Small intestine (tissue), 7 donors: ENCODE results near the gene DQX1. TPM values are rescaled to one million over a fixed set of nuclear protein-coding genes. Genes with fewer than 3 reads are reported as not detected.
A peak's percentile ranks its signal among the peaks of the same experiment; 100 is the strongest.

Experiments
- DNase-seq, 2 donors: peaks; one replicate each; pipeline versions ENCODE4 v3.0.0 to v3.0.0-alpha.2; 2013
- FAIRE-seq: peaks from 2 replicates; lab custom pipeline; 2012; peaks lifted over from hg19 to GRCh38; lab: Jason Lieb, UNC
- H3K27ac ChIP-seq, 3 donors: one replicate each; pipeline ENCODE4 v1.5.1; 2013; ENCODE audit warnings: low read length in 2 of 3, mild to moderate bottlenecking in 2 of 3, control low read depth in 1 of 3, inconsistent platforms in 1 of 3, low read depth in 1 of 3, moderate library complexity in 1 of 3
- H3K27me3 ChIP-seq, 3 donors: one replicate each; pipeline ENCODE4 v1.6.1; 2013; ENCODE audit warnings: low read length in 3 of 3, inconsistent platforms in 1 of 3; ENCODE audit not compliant: control insufficient read depth in 3 of 3, insufficient read depth in 3 of 3
- H3K36me3 ChIP-seq, 3 donors: one replicate each; pipeline ENCODE4 v1.6.1; 2013; ENCODE audit warnings: low read length in 3 of 3, inconsistent platforms in 1 of 3, low read depth in 1 of 3, mild to moderate bottlenecking in 1 of 3, moderate library complexity in 1 of 3; ENCODE audit not compliant: control insufficient read depth in 3 of 3, insufficient read depth in 2 of 3
- H3K4me1 ChIP-seq, 3 donors: one replicate each; pipeline ENCODE4 v1.6.1; 2013; ENCODE audit warnings: low read length in 2 of 3, inconsistent platforms in 1 of 3, low read depth in 1 of 3, mild to moderate bottlenecking in 1 of 3, moderate library complexity in 1 of 3; ENCODE audit not compliant: control insufficient read depth in 3 of 3, insufficient read depth in 2 of 3
- H3K4me3 ChIP-seq, 3 donors: one replicate each; pipeline ENCODE4 v1.5.1; 2013; ENCODE audit warnings: low read length in 3 of 3, control low read depth in 1 of 3, inconsistent platforms in 1 of 3, low read depth in 1 of 3, mild to moderate bottlenecking in 1 of 3, moderate library complexity in 1 of 3
- H3K9me3 ChIP-seq, 2 donors: one replicate each; pipeline ENCODE4 v1.6.1; 2013; ENCODE audit warnings: low read depth in 1 of 2, low read length in 1 of 2; ENCODE audit not compliant: control insufficient read depth in 2 of 2, insufficient read depth in 1 of 2
- WGBS, 3 donors: extraction: QIAGEN DNeasy Blood & Tissue Kit; methylation state at CpG; one replicate each; pipeline ENCODE4 v1.1.7; 2013; 5-methylcytosine and 5-hydroxymethylcytosine counted together
- polyA plus RNA-seq, 4 donors: library from polyadenylated mRNA; stranded (reverse) in 3 of 4; unstranded in 1 of 4; fragments of 200-250 nt in 3 of 4; fragments of 120-200 nt in 1 of 4; gene quantifications; one replicate each; pipeline versions ENCODE4 v1.2.1 to v1.2.3, GENCODE V29; 2013
- donor health status: healthy with polysubstance abuse.
- donor health status: control.
- donor health status: control.
- donor health status: Bipolar disorder and iron deficiency.
- donor health status: healthy.

The DQX1 gene
- polyA plus RNA-seq, 4 donors: 15.8 to 106 (median 39.6) TPM

DNA sequence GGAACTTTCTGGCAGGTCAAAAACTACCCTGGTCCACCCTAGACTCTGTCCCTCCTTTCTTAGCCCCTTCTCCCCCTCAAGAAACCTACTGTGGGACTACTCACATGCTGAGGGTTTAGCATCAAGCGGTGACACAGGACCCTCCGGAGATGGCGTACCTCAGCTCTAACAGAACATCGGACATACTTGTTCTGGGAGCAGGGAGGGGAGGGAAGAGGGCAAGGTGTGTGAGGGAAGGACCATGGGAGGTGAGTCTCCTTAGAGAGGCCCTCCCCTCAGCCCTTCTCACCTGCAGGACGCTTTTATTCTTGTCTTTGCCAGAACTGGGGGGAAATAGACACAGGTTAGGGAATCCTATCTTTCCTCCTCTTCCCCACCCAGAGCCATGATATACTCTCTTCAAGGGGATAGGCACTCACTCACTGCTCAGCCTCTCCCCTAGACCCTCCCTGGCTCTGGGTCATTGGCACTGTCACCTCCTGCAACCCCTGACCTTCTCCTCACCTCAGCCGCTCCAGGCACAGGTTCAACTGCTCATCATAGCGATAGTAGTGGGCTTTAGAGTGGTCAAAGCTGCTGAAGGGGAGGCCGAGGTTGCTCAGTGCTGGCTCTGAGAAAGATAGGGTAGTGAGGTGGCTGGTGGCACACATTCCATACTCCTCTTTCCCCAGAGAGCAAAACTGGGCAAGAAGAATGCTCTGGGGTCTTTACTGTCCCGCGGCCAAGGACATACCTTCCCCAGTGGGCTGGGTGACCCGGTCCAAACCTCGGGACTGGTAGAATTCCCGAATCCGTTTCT is 20.4 kb downstream of the DQX1 start:
- H3K27ac ChIP-seq: no peak overlapping the region
- peaks cover 0 to 40% (median 0%) of the 10 kb centered on the region in 3 donors for H3K27me3 ChIP-seq
- 80 to 92% (median 91%) methylated on average over 14 of the region's 14 CpGs for WGBS, 3 donors
- peaks cover 3 to 46% (median 9%) of the 10 kb centered on the region in 3 donors for H3K4me1 ChIP-seq
- H3K9me3 ChIP-seq: no peaks in the 10 kb centered on the region
- DNase-seq: no peak
- H3K4me3 ChIP-seq: peak overlapping the region in 1 of 3 donors; percentile 33
- peaks cover 0 to 22% (median 0%) of the 10 kb centered on the region in 3 donors for H3K36me3 ChIP-seq
- FAIRE-seq: no peak

DNA sequence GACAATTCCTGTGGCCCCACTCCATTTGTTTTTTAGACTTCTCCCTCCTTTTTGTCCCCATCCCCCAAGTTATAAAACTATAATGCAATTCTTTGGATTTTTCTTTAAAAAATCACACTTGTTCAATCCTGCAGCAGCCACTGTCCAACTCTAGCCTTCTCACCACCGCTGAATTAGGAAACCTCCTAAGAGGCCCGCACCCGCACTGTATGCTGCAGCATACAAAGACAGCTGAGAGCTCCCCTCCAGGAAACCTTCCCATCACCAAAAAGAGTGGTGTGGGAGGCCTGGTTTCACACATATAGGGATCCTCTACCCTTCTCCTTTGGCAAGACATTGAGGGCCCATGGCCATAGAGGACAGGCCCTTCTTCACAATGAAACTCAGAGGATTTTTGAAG is 21.4 kb downstream of the DQX1 start:
- peaks cover 0 to 37% (median 0%) of the 10 kb centered on the region in 3 donors for H3K27me3 ChIP-seq
- H3K36me3 ChIP-seq: peaks cover 0 to 27% (median 0%) of the 10 kb centered on the region in 3 donors
- H3K27ac ChIP-seq: peak overlapping the region in 1 of 3 donors; percentile 98
- WGBS, 3 donors: 94 to 97% (median 95%) methylated on average over 3 of the region's 3 CpGs
- no peaks in the 10 kb centered on the region for H3K9me3 ChIP-seq
- no peak for DNase-seq
- FAIRE-seq: no peak
- peak overlapping the region in 2 of 3 donors; percentile 82 to 85 for H3K4me3 ChIP-seq
- peaks cover 3 to 53% (median 9%) of the 10 kb centered on the region in 3 donors for H3K4me1 ChIP-seq

DNA sequence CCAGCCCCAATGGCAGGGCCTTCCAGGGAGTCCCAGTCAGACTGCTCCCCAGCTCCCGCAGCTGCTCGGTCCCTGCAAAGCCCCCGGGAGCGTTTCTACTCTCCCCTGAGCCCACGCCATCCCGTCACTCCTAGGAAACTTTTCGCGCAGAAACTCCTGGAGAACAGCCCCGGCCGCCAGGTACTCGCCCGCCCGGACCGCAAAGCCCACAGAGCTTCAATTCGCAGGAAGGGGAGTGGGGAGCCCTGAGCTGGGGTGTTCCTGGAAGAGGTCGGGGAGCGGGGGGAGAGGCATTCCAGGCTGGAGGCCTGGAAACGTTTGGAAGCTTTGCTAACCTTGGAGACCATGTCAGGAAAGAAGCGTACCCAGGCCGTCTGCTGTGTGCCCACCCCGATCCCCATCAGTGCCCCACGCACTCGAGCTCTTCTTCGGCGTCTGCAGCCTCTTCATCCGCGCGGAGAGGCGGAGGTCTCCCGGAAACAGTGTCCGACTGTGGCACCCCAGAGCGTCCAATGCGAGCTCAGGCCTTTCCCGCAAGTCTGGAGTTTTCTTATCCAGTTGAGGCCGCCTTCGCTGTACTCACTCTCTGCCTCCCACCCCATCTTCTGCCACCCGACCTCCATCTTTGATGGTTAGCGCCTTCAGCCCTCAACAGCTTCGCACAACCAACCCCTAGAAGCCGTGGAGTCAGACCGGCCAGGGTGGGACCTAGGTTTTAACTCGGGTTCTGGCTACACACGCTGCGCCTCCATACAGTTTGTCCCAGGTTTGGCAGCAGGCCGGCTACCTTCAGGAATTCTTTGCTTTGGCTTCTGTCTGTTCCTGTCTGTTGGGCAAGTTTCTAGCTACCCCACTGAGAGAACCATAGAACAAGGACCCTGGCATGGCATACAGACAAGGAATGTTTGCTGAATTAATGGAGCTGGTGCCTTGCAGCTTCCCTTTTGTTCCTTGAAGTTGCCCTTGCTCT is 22.2 kb downstream of the DQX1 start:
- peak overlapping the region; percentile 94 to 98 (median 97) for H3K27ac ChIP-seq
- DNase-seq (no peak), FAIRE-seq (no peak)
- peaks cover 3 to 55% (median 9%) of the 10 kb centered on the region in 3 donors for H3K4me1 ChIP-seq
- WGBS, 3 donors: 12 to 38% (median 26%) methylated on average over 43 to 45 of the region's 45 CpGs
- H3K27me3 ChIP-seq: peaks cover 0 to 39% (median 0%) of the 10 kb centered on the region in 3 donors
- no peaks in the 10 kb centered on the region for H3K9me3 ChIP-seq
- H3K4me3 ChIP-seq: peak overlapping the region; percentile 3 to 85 (median 82)
- peaks cover 0 to 27% (median 0%) of the 10 kb centered on the region in 3 donors for H3K36me3 ChIP-seq

DNA sequence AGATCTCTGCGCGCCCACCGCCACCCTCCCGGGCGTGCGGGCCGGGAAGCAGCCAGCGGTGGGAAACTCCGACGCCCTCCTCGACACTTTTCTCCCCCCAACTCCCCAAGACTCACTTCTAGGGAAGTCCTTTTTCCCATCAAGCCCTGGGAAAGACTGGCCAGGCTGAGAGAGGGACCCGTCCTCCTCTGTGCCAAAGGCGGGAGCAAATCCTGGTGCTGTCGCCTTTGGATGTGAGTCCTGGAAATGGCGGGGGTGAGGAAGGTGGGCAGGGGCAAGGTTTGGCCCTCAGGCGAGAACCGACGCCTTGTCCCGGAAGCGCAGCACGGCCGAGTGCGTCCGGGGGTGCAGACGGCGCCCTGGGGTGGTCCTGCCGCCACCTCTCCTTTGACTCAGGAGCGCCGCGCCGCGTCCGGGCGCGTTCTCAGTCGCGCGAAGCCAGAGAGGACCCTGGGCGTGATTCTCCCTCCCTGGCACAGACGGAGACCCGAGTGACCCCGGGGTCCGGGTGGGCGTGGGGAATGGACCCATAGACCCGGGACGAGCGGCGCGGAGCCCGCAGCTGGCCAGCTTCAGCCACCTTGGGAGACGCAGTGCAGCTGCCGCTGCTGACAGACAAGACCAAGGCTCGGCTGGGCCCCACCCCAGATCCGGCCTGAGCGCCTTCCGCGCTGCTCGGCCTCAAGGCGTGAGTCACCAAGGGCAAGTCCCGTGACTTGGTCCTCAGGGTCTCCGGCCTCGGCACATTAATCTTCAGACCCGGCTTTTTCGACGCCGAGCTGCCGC is 23.1 kb downstream of the DQX1 start:
- no peaks in the 10 kb centered on the region for H3K9me3 ChIP-seq
- H3K27me3 ChIP-seq: peaks cover 0 to 39% (median 0%) of the 10 kb centered on the region in 3 donors
- H3K4me3 ChIP-seq: peak overlapping the region; percentile 62 to 85 (median 82)
- peaks cover 3 to 57% (median 6%) of the 10 kb centered on the region in 3 donors for H3K4me1 ChIP-seq
- 0 to 2% (median 2%) methylated on average over 62 to 67 of the region's 67 CpGs for WGBS, 3 donors
- FAIRE-seq (no peak), DNase-seq (peak; percentile 91 to 94)
- H3K36me3 ChIP-seq: peaks cover 0 to 29% (median 0%) of the 10 kb centered on the region in 3 donors
- H3K27ac ChIP-seq: peak overlapping the region; percentile 94 to 98 (median 97)

DNA sequence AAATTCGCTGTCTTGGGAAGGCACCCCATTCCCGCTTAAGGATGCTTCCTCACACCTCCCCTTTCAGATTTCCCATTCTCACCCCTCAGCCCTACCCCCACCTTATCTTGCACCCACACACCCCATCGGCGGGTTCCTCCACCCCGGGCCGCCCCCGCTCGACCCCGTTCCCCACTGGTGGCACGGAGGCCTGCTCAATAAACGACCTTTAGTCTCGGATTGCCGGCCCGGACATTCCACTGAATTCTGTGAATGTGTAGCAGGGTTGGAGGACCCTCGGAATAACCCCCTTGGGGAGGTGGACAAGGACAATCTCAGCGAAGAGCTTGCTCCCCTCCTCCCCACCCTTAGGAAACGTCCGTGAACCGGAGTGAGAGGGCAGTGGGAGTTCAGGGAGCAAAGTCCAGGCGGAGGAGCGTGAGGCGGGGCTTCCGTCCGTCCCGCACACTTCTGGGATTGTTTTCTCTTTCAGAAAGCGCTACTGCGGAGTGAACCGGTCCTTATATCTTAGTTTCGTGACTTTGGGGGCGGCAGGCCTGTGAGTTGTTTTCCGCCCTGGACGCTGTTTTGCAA is 23.8 kb downstream of the DQX1 start:
- WGBS, 3 donors: 11 to 18% (median 14%) methylated on average over 32 of the region's 32 CpGs
- Histone ChIP-seq H3K27ac (peak overlapping the region; percentile 94 to 98 (median 97)), H3K27me3 (peaks cover 0 to 46% (median 0%) of the 10 kb centered on the region in 3 donors), H3K4me3 (peak overlapping the region; percentile 62 to 85 (median 82)), H3K36me3 (peaks cover 0 to 35% (median 0%) of the 10 kb centered on the region in 3 donors), H3K9me3 (no peaks in the 10 kb centered on the region), H3K4me1 (peaks cover 3 to 63% (median 6%) of the 10 kb centered on the region in 3 donors)
- FAIRE-seq (no peak), DNase-seq (peak; percentile 88 to 90)

DNA sequence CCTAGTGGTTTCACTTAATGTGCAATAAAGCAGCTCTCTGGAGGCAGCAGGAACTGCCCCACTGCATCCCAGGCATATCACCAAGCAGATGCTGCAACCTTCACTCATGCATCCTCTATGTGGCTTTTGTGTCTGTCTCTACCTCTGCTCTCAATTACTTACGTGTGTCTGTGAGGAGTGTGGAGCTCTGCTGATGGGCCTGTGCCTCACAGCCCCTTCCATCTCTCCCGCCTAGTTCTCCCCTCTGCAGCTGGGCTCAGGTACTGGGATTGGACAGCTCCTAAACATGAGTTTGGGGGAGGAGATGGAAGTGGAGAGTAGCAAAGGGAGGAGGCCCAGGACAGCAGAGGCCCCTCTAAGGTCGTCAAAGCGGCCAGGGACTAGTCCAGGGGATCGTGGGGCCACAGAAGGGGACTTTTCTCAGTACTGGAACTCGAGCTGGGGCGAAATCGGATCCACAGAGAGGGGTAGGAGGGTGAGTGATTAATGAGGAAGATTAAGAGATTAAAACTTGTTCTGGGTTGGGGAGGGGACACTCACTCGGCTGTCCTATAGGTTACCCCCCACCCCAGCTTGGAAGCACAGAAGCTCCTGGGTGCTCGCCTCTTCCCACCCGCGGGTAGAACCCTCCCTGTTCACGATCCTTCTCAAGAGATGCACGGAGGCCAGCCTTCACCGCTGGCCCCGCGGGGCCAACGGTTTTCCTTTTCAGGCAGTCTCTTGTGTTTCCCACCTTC is 24.5 kb downstream of the DQX1 start:
- DNase-seq (no peak), FAIRE-seq (no peak)
- H3K9me3 ChIP-seq: no peaks in the 10 kb centered on the region
- WGBS, 3 donors: 60 to 75% (median 74%) methylated on average over 18 of the region's 18 CpGs
- H3K36me3 ChIP-seq: peaks cover 0 to 39% (median 0%) of the 10 kb centered on the region in 3 donors
- H3K4me1 ChIP-seq: peaks cover 3 to 64% (median 6%) of the 10 kb centered on the region in 3 donors
- peaks cover 0 to 49% (median 0%) of the 10 kb centered on the region in 3 donors for H3K27me3 ChIP-seq
- peak overlapping the region in 1 of 3 donors; percentile 98 for H3K27ac ChIP-seq
- H3K4me3 ChIP-seq: peak overlapping the region in 2 of 3 donors; percentile 82 to 85

DNA sequence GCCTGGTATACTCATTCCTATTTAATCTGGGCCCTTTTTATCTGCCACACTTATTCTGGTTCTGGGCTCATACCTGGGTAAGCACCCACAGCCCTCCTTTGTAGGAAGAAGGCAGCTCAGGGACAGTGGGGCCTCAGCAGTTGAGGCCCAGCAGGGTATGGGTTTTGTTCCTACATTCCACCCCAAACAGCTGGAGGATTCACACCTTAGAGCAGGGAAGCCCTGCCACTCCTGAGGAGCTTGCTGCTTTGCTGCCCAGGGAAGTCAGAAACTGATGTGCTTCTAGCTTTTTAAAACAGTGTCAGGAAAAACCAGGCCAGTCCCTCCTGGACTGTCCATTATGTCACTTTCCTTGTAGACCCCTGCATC is 25.5 kb downstream of the DQX1 start:
- Histone ChIP-seq H3K27me3 (peaks cover 0 to 49% (median 0%) of the 10 kb centered on the region in 3 donors), H3K27ac (peak overlapping the region in 1 of 3 donors; percentile 82), H3K9me3 (no peaks in the 10 kb centered on the region), H3K36me3 (peaks cover 0 to 37% (median 0%) of the 10 kb centered on the region in 3 donors), H3K4me1 (peaks cover 0 to 64% (median under 1%) of the 10 kb centered on the region in 3 donors), H3K4me3 (peak overlapping the region in 1 of 3 donors; percentile 82)
- FAIRE-seq (no peak), DNase-seq (no peak)
